H54 (cell line): ENCODE results near the gene SMURF2.

Source experiments
- DNase-seq: peaks from one replicate; pipeline ENCODE4 v3.0.0; 2011; ENCODE audit warnings: low spot score, mixed read lengths; ENCODE audit not compliant: insufficient read length
- FAIRE-seq: peaks from 3 replicates; lab custom pipeline; 2011; peaks lifted over from hg19 to GRCh38; lab: Jason Lieb, UNC
- POLR2A ChIP-seq: IDR thresholded peaks from 2 replicates; pipeline ENCODE4 v1.6.1; 2011; ENCODE audit warnings: low read depth, mild to moderate bottlenecking, low read length

SMURF2 gene

DNA sequence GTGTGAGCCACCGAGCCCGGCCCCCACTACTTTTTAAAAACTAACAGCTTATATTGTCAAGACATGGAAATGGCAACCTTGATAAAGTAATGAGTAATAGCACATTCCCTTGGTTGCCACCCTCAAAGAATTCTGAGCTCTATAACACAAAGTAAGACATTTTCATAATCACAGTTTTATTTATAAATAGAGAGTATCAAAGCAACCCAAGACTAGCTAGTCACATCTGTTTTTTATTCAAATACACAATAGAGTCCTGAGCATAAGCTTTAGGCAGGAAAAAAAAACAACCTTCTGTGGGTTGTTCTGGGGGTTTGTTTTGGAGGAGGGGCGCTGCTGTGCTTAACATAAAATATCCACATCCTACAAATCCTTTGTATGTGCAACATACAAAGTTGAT is 86.7 kb downstream of the SMURF2 start:
- no peak for TF ChIP-seq POLR2A
- DNase-seq (no peak), FAIRE-seq (no peak)

DNA sequence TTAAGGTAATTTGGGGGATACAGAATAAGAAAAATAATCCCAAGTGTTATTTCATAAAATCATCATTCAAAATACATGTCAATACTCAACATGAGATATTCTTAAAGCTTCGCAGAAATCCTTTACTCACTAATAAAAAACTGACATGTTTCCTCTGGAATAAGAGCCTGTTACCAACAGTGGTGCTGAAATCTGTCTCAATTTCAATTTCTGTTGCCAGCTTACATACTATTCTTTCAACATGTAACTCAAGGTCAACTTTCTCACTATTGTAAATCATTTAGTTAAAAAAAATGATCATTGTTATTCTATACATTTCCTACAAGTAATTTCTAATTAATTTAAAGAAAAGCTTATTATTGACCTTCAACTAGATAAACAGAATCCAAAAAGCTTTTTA is 87.5 kb downstream of the SMURF2 start:
- TF ChIP-seq POLR2A: no peak
- DNase-seq (no peak), FAIRE-seq (no peak)

DNA sequence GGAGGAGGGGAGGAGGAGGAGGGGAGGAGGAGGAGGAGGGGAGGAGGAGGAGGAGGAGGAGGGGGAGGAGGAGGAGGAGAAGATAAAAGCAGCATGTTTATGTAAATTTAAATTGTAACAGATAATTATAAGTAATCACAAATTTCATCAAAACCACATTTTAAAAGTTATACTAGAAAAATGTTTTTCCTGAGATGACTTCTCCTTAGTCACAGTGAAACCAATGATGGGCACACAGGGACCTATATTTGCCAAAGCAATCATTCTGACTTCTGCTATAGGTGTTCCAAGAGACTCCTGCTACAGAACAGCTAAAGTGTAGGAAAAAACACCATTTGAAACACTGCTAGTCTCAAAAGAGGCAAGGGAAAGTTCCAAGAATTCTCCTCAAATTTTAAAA is 88.9 kb downstream of the SMURF2 start:
- no peak for TF ChIP-seq POLR2A
- FAIRE-seq (no peak), DNase-seq (no peak)

DNA sequence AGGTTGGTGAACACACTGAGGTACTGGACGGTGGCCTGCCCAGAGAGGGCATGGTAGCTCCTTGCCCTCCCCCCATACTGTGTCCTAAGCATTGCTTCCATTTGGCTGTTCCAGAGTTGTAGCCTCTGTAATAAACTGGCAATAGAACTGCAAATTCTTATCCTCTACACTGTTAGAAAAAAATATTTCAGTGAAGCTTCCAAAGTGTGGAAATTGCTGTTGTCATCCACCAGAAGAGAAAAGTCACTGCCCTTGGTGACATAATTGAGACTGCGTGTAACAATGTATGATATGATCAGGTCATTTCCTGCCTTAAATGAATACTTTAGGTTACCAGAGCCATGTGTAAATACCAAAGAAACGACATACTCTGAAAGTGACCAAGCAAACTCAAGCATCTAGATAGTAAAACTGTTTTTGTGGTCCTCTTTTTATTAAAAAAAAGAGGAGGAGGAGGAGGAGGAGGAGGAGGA is 89.4 kb downstream of the SMURF2 start:
- no peak for TF ChIP-seq POLR2A
- FAIRE-seq (no peak), DNase-seq (no peak)

DNA sequence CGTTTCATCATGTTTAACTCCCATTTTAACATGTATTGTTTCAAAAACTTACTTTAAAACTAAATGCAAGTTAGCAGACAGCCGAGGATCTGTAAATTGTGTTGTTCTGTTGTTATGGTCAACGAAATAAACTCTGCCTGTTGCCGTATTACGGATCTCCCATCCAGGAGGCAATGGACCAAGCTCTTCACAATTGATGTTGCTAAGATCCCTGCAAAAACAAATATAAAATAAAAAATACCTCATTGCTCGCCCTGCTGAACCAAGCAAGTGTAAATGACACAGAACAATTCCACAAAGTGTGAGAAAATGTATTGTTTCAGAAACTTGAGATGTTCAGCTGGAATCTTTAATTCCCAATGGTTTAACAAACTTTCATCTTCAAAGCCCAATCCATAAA is 90.4 kb downstream of the SMURF2 start:
- FAIRE-seq (no peak), DNase-seq (no peak)
- TF ChIP-seq POLR2A: no peak

DNA sequence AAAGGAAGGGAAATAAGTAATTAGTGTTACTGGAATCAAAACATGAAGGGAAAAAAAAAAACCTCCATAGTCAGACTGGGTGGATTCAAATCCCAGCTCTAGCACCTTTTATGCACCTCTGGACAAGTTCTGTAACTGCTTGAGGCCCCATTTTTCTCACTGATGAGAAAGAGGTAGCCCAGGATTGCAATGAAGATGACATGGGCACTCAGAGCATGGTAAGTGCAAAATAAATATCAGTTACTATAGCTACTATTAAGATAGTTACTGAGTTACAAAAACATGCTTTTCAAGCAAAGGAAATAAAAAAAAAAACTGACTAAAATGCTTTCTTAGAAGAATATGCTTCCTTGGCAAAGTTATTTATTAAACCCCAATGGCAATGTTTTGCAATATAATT is 96.5 kb downstream of the SMURF2 start:
- FAIRE-seq (no peak), DNase-seq (no peak)
- no peak for TF ChIP-seq POLR2A

DNA sequence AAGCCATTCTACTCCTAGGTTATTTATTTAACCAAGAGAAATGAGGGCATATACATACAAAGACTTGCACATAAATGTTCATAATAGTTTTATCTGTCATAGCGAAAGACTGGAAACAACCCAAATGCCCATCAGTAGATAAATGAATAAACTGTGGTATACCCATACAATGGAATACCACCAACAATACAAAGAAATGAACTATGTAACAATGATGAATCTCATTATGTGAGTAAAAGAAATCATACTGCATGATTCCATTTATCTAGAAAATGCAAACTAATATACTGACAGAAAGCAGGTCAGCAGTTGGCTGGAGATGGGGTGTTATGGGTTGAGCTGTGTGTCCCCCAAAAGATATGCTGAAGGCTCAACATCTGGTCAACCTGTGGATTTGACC is 98.0 kb downstream of the SMURF2 start:
- no peak for TF ChIP-seq POLR2A
- no peak for FAIRE-seq
- no peak for DNase-seq

DNA sequence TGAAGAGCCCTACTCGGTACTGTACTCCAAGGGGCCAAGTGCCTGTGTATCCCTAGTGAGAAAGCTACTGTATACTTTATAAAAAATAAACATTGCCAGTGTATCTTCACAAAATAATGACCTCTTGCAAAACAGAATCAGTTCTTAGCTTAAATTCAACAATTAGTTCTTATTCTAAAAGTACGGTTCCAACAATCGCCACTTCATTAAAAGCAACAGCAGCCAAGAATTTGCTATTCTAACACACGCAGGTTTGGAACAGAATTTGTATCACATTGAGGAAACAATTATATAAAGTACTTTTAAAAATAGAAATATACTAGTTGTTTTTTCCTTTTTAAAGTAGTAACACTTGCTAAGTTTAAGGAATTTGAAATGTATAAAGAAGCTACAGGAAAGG is 106.8 kb downstream of the SMURF2 start:
- TF ChIP-seq POLR2A: no peak
- no peak for DNase-seq
- no peak for FAIRE-seq

DNA sequence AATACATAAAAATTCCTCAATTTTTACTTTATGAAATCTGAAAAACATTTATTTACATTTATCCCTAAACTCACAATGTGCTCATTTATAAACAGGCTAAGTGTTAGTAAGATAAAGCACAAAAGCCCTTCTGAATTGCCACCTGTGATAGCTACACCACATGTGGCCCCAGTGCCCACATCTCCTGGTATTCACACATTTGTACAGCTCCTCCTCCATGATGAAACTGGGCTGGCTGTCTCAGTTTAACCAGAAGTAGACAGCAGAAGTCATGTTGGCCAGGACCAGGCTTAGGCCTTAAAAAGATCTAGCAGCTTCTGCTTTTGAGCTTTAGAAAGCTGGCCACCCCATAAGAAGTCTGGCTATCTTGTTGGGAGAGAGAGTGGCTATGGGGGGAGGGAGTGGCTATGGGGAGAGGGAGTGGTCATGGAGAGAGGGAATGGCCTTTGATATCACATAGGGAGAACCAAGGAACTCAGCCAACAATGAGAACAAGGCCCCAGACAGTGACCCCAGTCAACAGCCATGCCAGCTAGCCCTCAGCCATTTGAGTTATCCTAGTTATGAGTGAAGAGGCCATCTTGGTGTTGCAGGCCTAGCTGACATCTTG is 108.0 kb downstream of the SMURF2 start:
- DNase-seq (no peak), FAIRE-seq (peak; percentile 30)
- no peak for TF ChIP-seq POLR2A

DNA sequence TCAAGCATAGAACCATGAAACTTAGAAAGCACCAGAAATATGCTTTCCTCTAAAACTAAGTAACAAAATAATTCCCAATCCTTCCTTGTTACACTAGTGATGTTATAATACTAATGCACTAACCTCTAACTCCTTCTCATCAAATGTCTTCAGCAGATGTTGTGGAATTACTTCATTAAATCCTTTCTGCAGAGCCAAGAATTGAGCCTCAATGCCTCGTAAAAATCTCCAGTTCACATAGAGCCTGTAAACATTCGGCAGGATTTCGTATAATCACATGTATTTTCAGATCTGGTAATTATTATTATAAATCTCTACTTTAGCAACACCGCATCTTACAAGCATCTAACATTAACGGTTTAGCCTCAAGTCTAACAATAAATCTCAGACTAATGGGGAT is 110.6 kb downstream of the SMURF2 start:
- TF ChIP-seq POLR2A: no peak
- FAIRE-seq (no peak), DNase-seq (no peak)

DNA sequence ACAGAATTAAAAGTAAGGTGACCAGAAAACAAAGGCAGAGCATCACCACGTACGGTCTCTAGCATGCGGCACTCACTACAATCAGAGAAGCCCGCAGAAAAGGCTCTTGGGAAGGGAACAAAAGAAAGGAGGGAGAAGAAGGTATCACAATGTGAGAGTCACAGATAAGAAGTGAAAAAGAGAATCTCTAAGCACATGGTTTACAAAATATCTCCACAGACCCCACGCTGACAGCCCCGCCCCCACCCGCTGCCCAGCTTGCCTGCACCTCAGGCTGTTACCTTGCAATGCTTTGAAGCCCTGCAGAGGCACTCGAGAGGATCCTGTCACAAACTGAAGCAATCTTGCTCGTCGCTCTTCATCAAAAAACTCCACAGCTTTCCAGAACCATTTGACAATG is 114.8 kb downstream of the SMURF2 start:
- FAIRE-seq (peak; percentile 52), DNase-seq (no peak)
- TF ChIP-seq POLR2A: no peak

DNA sequence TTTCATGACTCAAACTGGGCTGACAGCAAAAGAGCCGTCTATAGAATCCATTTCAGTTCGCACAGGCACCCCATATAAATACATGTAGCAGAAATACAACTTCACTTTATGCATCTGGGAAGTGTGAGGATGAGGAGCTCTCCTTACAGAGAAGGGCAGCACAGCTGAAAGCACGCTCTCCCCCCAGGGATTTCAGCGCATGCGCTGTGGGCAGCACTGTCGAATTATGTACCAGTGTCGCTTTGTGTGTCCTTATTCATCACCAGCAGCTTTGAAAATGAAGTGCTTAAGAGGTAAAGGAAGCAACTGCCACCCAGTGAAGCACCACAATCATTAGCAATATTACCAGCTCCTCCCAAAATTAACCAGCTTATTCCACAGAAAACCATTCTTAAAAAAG is 115.4 kb downstream of the SMURF2 start:
- no peak for FAIRE-seq
- no peak for TF ChIP-seq POLR2A
- no peak for DNase-seq

DNA sequence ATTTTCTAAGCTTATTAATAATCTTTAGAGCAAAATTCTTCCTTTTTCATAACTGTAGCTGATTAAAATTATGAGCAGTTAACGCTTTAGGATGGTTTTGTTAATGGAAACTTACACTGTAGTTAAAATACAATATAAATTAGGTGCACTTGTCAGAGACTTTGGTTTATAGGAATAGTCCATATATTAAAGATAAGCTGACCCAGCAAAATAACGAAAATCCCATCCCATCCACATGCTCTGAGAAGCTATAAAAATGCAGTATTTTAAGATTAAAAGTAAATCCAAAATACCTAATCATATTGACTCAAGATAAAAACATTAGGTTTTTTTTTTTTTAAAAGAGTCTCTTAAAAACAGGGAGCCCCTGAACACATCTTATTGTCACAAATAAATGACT is 117.4 kb downstream of the SMURF2 start:
- DNase-seq (no peak), FAIRE-seq (no peak)
- no peak for TF ChIP-seq POLR2A

DNA sequence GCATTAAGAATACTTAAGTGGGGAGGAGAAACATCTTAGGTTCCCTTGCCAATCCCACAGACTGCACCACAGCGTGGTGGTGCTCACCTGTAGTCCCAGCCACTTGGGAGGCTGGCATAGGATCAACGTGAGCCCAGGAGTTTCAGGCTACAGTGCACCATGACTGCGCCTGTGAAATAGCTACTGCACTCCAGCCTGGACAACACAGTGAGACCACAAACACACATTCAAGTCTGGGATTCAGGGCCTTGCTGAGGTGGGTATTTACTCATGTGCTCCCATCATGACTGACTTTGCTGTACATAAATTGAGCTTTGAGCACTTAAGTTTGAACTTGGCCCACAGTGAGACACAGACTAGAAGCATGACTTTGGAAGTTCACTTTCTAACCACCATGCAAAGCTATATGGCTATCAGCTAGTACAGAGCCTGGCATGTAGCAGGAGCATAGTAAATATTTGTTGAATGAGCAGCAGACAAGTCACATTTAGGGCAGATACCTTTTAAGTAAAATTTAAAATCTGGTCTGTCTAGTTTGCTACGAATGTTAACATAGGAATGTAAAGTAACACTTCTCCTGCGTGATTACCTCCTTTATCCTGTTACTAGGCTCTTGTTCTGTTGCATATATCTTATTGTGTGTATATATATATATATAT is 121.9 kb downstream of the SMURF2 start:
- no peak for DNase-seq
- TF ChIP-seq POLR2A: no peak
- FAIRE-seq: no peak

DNA sequence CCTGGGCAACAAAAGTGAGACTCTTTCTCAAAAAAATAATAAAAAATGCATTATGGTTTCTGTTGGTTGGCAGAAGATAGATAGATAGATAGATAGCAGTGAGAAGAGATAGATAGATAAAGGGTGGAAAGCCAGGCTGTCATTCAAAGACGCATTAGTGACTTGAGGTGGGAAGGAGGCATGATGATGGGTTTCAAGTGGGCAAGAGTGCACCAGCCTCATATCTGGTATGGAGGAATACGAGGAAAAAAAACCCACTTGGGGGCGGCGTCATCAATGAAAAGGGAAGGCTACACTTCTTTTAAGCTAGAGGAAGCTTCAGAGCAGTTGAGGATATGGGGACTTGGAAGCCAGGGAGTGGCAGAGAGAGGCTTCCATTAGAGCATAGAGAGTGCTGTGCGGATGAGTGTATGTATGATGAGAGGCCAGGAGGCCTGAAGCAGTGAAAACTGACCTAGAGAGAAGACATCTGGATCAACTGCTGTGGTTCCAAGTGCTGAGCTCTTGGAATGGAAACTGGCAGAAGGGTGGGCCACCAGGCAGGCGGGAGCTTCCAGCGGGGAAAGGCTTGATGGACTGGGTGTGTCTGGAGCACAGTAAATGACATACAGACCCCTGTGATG is 123.5 kb downstream of the SMURF2 start:
- TF ChIP-seq POLR2A: no peak
- FAIRE-seq (no peak), DNase-seq (no peak)
